Psoas muscle (tissue), 8 donors: ENCODE results near the gene GBA3. TPM values are rescaled to one million over a fixed set of nuclear protein-coding genes. Genes with fewer than 3 reads are reported as not detected.

Experiments
- ATAC-seq, 4 donors: fragments of 200-7000 bp; cut with Tn5 transposase; one replicate each; pipeline ENCODE4 v1.9.1; 2020; ENCODE audit warnings: moderate library complexity in 3 of 4, mild to moderate bottlenecking in 2 of 4
- DNase-seq, 2 donors: peaks; one replicate each; pipeline ENCODE4 v3.0.0-alpha.2; 2020
- H3K27ac ChIP-seq: fragments of 200-600 bp; one replicate; pipeline ENCODE4 v1.8.0; 2022
- H3K27me3 ChIP-seq, 3 donors: fragments of 200-600 bp in 1 of 3; one replicate each; pipeline versions ENCODE4 v1.6.1 to v1.8.0; 2013 to 2022; ENCODE audit warnings: low read length in 2 of 3, mild to moderate bottlenecking in 2 of 3, moderate library complexity in 1 of 3; ENCODE audit not compliant: insufficient read depth in 3 of 3
- H3K36me3 ChIP-seq, 2 donors: fragments of 200-600 bp in 1 of 2; one replicate each; pipeline versions ENCODE4 v1.6.1 to v1.8.0; 2013 to 2022; ENCODE audit warnings: low read depth in 1 of 2, mild to moderate bottlenecking in 1 of 2, moderate library complexity in 1 of 2; ENCODE audit not compliant: insufficient read depth in 1 of 2
- H3K4me1 ChIP-seq: fragments of 200-600 bp; one replicate; pipeline ENCODE4 v1.8.0; 2022
- H3K4me3 ChIP-seq: fragments of 200-600 bp; one replicate; pipeline ENCODE4 v1.8.0; 2022; ENCODE audit warnings: mild to moderate bottlenecking
- H3K9me3 ChIP-seq: fragments of 200-600 bp; one replicate; pipeline ENCODE4 v1.8.0; 2022
- WGBS, 3 donors: extraction: QIAGEN DNeasy Blood & Tissue Kit; methylation state at CpG; one replicate each; pipeline versions ENCODE4 v1.1.6 to v1.1.7; 2013; 5-methylcytosine and 5-hydroxymethylcytosine counted together
- intact Hi-C, 2 donors: fragments of 100-400 bp; cut with DNase I; formaldehyde crosslinking; loops; one replicate each; pipeline versions ENCODE4 v1.11.0 to v1.14.2; 2022
- polyA plus RNA-seq, 3 donors: library from polyadenylated mRNA; stranded (reverse); fragments of 200-250 nt; gene quantifications; one replicate each; pipeline ENCODE4 v1.2.3, GENCODE V29; 2013
- total RNA-seq, 4 donors: library from RNA; stranded (reverse); fragmentation: NEBNext Ultra II Directional in 2 of 4; extraction: Animal tissue kit (Norgen Biotek cat#: 25700) in 2 of 4; gene quantifications; one replicate each; pipeline versions ENCODE4 v1.2.1 to v1.2.4, GENCODE V29; 2021 to 2023
- TF ChIP-seq, protein P1 (sequence below): fragments of 200-600 bp; IDR thresholded peaks from one replicate; pipeline ENCODE4 v1.8.0; 2022; ENCODE audit warnings: antibody characterized with exemption
- donor health status: healthy with polysubstance abuse.
- donor health status: DM: no; HTN: no; CAD: no; lungs with moderate emphysema.
- donor health status: Bipolar disorder and iron deficiency.
- donor health status: healthy.
- donor health status: DM: yes; HTN: yes; CAD: no.
- donor health status: DM: no; HTN: no; CAD: no.
- donor health status: DM: no; HTN: no; CAD: no.
- donor health status: DM: yes; HTN: yes; CAD: no.

GBA3 gene
- total and polyA plus RNA-seq, 7 donors: 0.04 to 0.23 TPM; not detected in 5

DNA sequence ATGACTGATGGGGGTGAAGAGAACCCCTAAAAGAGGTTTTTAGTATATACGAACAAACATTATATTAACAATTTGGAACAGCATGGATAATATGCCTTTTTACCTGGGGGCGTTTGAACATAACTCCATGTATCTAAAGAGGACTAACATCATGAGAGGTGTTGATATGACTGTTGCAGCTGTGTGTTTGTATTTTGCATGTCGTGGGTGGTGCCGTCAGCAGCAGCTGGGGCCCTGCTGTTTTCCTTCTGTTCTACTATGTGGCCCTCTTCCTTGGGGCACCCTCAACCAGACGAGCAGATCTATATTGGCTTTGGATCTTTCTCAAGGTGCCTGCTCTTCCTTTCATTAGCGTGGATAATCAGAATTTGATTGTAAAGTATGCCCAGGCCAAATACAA is 11.2 kb downstream of the GBA3 start:
- no peaks in the 10 kb centered on the region for H3K36me3 ChIP-seq
- ATAC-seq (no peak), DNase-seq (no peak)
- TF ChIP-seq, protein P1, sequence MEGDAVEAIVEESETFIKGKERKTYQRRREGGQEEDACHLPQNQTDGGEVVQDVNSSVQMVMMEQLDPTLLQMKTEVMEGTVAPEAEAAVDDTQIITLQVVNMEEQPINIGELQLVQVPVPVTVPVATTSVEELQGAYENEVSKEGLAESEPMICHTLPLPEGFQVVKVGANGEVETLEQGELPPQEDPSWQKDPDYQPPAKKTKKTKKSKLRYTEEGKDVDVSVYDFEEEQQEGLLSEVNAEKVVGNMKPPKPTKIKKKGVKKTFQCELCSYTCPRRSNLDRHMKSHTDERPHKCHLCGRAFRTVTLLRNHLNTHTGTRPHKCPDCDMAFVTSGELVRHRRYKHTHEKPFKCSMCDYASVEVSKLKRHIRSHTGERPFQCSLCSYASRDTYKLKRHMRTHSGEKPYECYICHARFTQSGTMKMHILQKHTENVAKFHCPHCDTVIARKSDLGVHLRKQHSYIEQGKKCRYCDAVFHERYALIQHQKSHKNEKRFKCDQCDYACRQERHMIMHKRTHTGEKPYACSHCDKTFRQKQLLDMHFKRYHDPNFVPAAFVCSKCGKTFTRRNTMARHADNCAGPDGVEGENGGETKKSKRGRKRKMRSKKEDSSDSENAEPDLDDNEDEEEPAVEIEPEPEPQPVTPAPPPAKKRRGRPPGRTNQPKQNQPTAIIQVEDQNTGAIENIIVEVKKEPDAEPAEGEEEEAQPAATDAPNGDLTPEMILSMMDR: no peak
- H3K4me3 ChIP-seq: no peak overlapping the region
- no peak overlapping the region for H3K27ac ChIP-seq
- no peaks in the 10 kb centered on the region for H3K9me3 ChIP-seq
- intact Hi-C loops: no loop called here
- H3K27me3 ChIP-seq: peaks cover 0 to 2% (median 0%) of the 10 kb centered on the region in 3 donors
- no peaks in the 10 kb centered on the region for H3K4me1 ChIP-seq
- WGBS, 3 donors: 42 to 47% (median 45%) methylated on average over 6 of the region's 6 CpGs

DNA sequence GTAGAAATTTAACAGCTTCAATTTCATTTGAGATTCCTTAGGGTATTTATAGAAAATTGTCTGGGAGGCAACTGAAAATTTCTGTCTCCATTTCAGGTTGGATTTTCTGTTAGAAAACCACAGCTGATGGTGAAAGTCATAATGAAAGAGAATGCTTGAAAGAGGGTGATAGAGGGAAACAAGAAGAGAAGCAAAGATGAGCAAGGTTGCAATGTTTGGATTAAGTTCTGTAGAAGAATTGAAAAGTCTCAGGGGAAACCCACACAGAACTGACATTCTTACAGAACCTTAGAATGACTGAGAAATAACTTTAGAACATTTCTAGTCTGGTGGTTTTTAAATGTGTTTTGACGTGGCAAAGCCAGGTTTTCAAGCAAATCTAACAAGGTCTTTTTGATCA is 14.7 kb downstream of the GBA3 start:
- H3K27me3 ChIP-seq: peaks cover 0 to 2% (median 0%) of the 10 kb centered on the region in 3 donors
- TF ChIP-seq, protein P1: no peak
- no peak overlapping the region for H3K27ac ChIP-seq
- 62 to 84% (median 67%) methylated on average over 1 of the region's 1 CpG for WGBS, 3 donors
- H3K36me3 ChIP-seq: no peaks in the 10 kb centered on the region
- H3K4me1 ChIP-seq: no peaks in the 10 kb centered on the region
- ATAC-seq (no peak), DNase-seq (no peak)
- no peak overlapping the region for H3K4me3 ChIP-seq
- intact Hi-C loops: no loop called here
- H3K9me3 ChIP-seq: no peaks in the 10 kb centered on the region

DNA sequence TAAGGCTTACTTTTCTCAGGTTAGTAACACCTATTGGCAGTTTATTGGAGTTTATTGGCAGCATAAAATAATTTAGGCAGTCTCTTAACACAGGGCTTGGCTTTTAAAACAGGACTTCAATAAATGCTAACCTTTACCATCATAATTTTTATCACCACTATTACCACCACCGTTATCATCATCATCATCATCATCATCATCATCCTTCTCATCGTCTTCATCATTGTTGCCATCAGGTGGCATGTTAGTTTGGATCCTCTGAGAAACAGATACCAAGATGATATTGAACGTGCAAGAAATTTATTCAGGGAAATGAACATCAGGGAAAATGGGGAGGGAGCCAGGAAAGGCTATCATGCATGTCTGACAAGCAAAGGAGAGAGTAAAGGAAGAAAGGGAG is 16.2 kb downstream of the GBA3 start:
- Histone ChIP-seq H3K9me3 (no peaks in the 10 kb centered on the region), H3K4me3 (no peak overlapping the region), H3K4me1 (no peaks in the 10 kb centered on the region), H3K27ac (no peak overlapping the region), H3K36me3 (no peaks in the 10 kb centered on the region), H3K27me3 (peaks cover 0 to 2% (median 0%) of the 10 kb centered on the region in 3 donors)
- WGBS, 3 donors: 64 to 75% (median 64%) methylated on average over 3 of the region's 3 CpGs
- intact Hi-C loops: no loop called here
- ATAC-seq: no peak
- no peak for DNase-seq
- TF ChIP-seq, protein P1: no peak

DNA sequence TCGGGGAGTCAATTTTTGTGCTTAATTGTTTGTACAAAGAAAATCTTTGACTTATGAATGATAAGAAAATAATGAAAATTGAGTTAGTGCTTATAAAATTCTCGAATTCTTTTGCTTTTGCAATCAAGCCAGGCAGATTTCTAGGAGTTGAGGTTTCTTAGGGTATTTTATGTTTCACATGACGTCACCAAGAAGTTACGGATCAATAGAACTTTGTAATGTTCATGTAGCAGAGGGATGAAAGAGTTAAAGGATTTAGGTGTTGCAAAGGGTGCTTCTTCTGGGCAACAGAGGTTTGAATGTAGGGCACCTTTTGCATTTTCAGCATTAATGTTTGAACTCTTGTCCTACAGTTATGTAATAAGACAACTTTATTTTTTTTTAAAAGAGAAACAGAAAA is 19.4 kb downstream of the GBA3 start:
- Histone ChIP-seq H3K27ac (no peak overlapping the region), H3K4me1 (no peaks in the 10 kb centered on the region), H3K36me3 (no peaks in the 10 kb centered on the region), H3K27me3 (peaks cover 0 to 2% (median 0%) of the 10 kb centered on the region in 3 donors), H3K9me3 (no peaks in the 10 kb centered on the region), H3K4me3 (no peak overlapping the region)
- intact Hi-C loops: no loop called here
- DNase-seq (no peak), ATAC-seq (no peak)
- WGBS, 3 donors: 62 to 73% (median 69%) methylated on average over 4 of the region's 4 CpGs
- TF ChIP-seq, protein P1: no peak

DNA sequence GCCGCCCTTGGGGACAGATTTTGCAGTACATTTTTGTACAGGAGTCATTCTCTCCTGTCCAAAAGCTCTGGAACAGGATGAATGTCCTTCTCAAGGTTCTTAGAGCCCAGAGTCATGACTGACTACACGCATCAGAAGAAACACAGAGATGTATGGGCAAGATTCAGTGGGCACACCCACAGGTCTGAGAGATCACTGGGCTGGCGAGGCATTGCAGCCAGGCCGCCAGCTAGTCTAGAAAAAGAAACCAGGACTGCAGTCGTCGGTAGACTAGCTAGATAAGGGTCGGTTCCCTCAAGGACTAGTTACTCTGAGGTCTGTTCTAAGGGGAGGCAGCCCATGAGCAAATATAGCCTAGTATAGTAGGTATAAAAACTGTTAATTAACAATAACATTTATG is 19.8 kb downstream of the GBA3 start:
- peaks cover 0 to 2% (median 0%) of the 10 kb centered on the region in 3 donors for H3K27me3 ChIP-seq
- no peaks in the 10 kb centered on the region for H3K36me3 ChIP-seq
- 78 to 80% (median 80%) methylated on average over 7 of the region's 7 CpGs for WGBS, 3 donors
- TF ChIP-seq, protein P1: no peak
- ATAC-seq (no peak), DNase-seq (no peak)
- no peak overlapping the region for H3K27ac ChIP-seq
- intact Hi-C loops: no loop called here
- no peaks in the 10 kb centered on the region for H3K4me1 ChIP-seq
- H3K4me3 ChIP-seq: no peak overlapping the region
- no peaks in the 10 kb centered on the region for H3K9me3 ChIP-seq
